HS-27A (cell line): ENCODE results near the gene GNAS-AS1.

Experiments
- DNase-seq: peaks from one replicate; pipeline ENCODE4 v3.0.0-alpha.2; 2012; ENCODE audit warnings: low read depth, missing footprints

Gene GNAS-AS1

GRCh38 chr20:58884966-58885365 lies 34.3 kb upstream of the GNAS-AS1 start:
- no peak for DNase-seq

DNA sequence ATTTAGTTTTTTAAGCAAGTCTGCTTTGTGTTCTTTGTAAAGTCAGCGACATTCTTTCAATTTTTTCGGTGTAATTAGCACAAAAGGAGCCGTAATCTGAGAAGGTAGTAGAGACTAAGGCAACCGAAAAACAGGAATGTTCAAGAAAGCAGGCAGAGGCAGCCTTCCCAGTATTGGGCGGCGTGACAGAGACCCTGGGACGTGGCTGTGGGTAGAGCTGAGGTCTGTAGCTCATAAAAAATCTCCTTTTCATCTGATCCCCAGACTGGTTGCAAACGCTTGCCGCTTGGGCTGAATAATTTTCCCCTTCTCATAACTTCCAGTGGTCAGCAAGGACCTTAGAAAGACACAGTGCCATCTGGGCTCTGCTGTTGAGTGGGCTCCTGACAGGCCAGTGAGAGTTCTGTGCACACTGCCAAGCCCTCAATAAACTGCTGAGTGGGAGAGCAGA lies 32.6 kb upstream of the GNAS-AS1 start:
- DNase-seq, result no peak

DNA sequence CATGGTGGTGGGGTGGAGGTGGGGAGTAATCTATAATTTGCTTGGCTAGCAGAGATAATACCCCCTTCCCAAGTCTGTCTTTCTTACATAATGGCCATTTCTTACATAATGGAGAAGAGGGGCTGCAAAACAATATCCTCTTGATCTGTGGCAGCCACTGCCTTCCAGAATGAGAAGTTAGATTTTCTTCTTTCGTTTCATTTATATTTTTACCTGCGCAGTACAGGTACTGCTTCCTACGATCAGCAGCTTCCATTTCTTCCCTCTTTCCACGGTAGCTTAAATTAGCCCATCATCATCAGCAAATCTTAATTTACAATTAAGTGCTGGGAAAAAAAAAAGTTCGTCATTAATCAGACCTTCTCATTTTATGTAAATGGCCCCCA lies 32.0 kb upstream of the GNAS-AS1 start:
- DNase-seq, result no peak

GRCh38 chr20:58880994-58881752 lies 30.5 kb upstream of the GNAS-AS1 start:
- no peak for DNase-seq

DNA sequence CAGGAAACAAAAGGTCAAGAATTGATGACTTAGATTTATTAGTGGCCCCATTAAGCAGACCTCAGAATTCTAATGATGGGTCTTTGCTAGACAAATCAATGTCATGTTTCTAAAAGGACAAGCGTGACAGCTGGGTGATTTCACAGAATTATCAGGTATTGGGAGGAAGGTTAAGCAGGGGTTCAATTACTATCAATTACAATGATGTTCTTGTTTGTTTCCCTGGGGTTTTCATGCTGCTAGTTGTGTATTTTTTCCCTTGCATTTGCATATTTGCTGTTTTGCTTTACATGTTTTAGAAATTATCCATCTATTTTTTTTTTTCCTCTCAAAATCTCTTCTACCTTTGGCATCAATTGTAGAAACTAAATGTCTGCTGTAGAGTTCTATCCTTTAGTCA lies 29.7 kb upstream of the GNAS-AS1 start:
- no peak for DNase-seq

- no peak for DNase-seq
Measured at GRCh38 chr20:58878399-58878798, 27.7 kb upstream of the GNAS-AS1 start.

GRCh38 chr20:58877976-58878360 lies 27.3 kb upstream of the GNAS-AS1 start:
- DNase-seq, result no peak

DNA sequence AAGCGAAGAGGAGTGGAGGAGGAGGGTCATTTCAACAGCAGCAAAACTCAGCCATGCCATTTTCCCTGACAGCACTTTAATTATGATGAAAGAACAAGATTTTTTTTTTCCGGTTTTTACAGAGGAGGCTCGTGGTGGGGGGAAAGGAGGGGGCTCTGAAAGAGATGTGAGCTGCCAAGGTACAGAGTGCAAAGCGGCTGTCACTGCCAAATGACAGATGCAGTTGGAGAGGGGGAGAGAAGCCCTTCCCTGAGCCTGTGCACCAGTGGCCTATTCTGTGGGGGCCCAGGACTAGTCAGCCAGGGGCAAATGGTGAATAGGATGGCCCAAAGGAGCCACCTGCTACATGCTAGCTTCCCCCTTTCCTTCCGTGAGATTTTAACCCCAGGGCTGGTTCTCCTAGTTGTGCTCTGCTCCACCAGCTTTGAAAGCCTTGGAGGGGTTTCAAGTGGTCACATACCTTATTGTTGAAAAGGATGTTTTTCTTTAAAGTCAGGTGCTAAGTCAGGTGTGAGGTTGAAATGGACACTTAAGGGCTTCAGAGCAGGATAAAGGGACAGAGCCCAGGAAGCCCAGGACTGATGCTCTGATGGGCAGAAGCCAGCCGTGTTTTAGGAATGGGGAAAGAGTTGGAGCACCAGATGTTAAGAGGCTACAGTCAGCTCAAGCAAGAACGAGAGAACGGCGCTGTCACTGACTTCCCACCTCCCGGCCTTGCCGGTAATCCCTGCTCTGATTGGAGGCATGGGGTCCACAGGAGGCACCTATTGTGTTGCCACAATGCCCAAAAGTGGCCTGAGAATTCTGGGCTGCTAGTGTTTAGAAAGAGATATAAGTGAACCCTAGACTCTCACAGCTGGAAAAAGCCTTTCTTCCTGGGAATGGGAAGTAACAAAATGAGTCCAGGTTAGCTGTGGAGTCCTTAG lies 26.6 kb upstream of the GNAS-AS1 start:
- no peak for DNase-seq

- no peak for DNase-seq
Measured at GRCh38 chr20:58876437-58876836, 25.7 kb upstream of the GNAS-AS1 start.

GRCh38 chr20:58875541-58876134 lies 24.9 kb upstream of the GNAS-AS1 start:
- no peak for DNase-seq

- no peak for DNase-seq
Measured at GRCh38 chr20:58875111-58875510, 24.4 kb upstream of the GNAS-AS1 start.

DNA sequence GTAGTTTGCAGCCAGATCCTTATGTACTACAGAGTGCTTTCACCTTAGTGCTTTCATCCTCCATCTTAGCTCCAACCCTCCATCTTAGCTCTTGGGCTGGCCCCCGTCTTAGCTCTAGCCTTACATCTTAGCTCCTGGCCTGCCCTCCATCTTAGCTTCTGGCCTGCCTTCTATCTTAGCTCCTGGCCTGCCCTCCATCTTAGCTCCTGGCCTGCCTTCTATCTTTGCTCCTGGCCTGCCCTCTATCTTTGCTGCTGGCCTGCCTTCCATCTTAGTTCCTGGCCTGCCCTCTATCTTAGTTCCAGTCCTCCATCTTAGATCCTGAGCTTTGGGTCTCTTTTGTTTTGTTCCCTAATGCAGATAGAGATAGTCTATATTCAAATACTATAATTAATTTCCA lies 23.8 kb upstream of the GNAS-AS1 start:
- no peak for DNase-seq

GRCh38 chr20:58871533-58872102 lies 20.9 kb upstream of the GNAS-AS1 start:
- DNase-seq, result no peak

- DNase-seq, result no peak
Measured at GRCh38 chr20:58870293-58871014, 19.8 kb upstream of the GNAS-AS1 start.

GRCh38 chr20:58869662-58870227 lies 19.0 kb upstream of the GNAS-AS1 start:
- no peak for DNase-seq

GRCh38 chr20:58868795-58869194 lies 18.1 kb upstream of the GNAS-AS1 start:
- no peak for DNase-seq

GRCh38 chr20:58867211-58867610 lies 16.5 kb upstream of the GNAS-AS1 start:
- no peak for DNase-seq

DNA sequence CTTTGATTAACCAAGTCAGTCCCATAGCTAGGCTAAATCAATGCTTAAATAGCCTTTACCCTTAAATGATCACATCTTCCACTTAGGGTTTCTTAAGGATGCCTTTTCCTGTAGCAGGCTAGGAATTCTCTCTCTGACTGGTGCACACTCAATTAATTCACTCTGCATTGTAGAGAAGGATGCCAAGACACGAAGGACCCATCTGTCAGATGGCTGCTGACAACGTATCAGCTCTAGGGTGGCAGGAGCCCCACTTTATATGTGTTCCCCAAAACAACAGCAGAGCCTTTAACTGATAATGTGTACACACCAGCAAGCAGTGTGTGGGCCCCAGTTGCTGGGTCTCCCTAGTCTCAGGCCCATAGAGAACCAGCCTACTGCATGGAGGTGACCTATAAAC lies 15.1 kb upstream of the GNAS-AS1 start:
- no peak for DNase-seq

DNA sequence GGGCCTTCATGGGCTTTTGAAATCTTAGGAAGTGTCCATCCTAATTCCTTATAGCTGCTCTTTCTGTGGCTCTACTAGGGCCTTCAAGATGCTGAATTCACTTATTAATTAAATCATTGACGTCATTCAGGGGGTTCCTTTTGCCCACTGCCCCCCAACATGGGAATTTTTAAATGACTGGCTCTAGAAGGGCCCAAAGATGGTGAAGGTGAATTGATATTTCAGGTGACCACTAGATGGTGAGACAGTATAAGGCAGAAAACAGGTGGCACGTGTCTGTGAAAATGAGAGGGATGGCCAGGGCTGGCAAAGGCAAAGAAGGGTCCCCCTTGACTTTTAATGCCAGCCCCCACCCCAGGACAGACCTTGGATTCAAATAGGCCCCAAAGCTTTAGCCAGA lies 13.6 kb upstream of the GNAS-AS1 start:
- no peak for DNase-seq

GRCh38 chr20:58863044-58863790 lies 12.5 kb upstream of the GNAS-AS1 start:
- DNase-seq, result no peak
